ENCODE measurements around the gene LRBA.
"Not testable (repeated sequence)": the region's sequence is repeated elsewhere in the genome, so short reads cannot be mapped to it uniquely, and the experiment has no call there.

Gene LRBA

DNA sequence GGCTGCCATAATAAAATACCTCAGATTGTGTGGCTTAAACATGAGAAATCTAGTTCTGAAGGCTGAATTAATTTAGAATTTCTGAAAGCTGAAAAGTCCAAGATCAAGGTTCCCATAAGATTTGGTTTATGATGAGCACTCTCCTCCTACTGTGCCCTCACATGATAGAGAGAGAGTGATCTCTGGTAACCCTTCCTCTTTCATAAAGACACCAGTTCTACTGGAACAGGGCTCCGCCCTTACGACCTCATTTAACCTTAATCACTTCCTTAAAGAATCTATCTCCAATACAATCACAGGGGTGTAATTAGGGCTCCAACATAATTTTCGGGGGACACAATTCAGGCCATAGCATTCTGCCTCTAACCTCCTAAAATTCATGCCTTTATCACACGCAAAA lies 627.1 kb downstream of the LRBA start:
- no peak overlapping the region for H3K27ac ChIP-seq
- CTCF ChIA-PET: no interaction called here
- DNase-seq (ENCODE audit: low spot score): no peak
- TF ChIP-seq, protein P1, sequence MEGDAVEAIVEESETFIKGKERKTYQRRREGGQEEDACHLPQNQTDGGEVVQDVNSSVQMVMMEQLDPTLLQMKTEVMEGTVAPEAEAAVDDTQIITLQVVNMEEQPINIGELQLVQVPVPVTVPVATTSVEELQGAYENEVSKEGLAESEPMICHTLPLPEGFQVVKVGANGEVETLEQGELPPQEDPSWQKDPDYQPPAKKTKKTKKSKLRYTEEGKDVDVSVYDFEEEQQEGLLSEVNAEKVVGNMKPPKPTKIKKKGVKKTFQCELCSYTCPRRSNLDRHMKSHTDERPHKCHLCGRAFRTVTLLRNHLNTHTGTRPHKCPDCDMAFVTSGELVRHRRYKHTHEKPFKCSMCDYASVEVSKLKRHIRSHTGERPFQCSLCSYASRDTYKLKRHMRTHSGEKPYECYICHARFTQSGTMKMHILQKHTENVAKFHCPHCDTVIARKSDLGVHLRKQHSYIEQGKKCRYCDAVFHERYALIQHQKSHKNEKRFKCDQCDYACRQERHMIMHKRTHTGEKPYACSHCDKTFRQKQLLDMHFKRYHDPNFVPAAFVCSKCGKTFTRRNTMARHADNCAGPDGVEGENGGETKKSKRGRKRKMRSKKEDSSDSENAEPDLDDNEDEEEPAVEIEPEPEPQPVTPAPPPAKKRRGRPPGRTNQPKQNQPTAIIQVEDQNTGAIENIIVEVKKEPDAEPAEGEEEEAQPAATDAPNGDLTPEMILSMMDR (conservative IDR thresholded peaks at IDR 0.05; ENCODE audit: low read depth): no peak
- POLR2A ChIA-PET (ENCODE audit: low non-redundant PET): no interaction called here

DNA sequence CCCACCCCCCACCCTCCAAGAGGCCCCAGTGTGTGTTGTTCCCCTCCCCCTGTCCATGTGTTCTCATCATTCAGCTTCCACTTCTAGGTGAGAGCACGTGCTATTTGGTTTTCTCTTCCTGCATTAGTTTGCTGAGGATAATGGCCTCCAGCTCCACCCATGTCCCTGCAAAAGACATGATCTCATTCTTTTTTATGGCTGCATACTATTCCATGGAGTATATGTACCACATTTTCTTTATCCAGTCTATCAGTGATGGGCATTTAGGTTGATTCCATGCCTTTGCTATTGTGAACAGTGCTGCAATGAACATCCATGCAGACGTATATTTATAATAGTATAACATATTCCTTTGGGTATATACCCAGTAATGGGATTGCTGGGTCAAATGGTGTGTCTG lies 628.7 kb downstream of the LRBA start:
- DNase-seq (ENCODE audit: low spot score); POLR2A ChIA-PET (ENCODE audit: low non-redundant PET); H3K27ac ChIP-seq: not testable (repeated sequence)
- CTCF ChIA-PET: interaction anchor here (0.6 kb wide), 1 partner anchor 110 kb away, joined by 4 read pairs; no protein-coding TSS in a partner anchor

GRCh38 chr4:150385606-150386005 lies 629.5 kb downstream of the LRBA start:
- peak; percentile 9 for DNase-seq (ENCODE audit: low spot score)
- H3K27ac ChIP-seq: no peak overlapping the region
- CTCF ChIA-PET: interaction anchor here (0.6 kb wide), 1 partner anchor 110 kb away, joined by 4 read pairs; no protein-coding TSS in a partner anchor
- POLR2A ChIA-PET (ENCODE audit: low non-redundant PET): interaction anchor here (0.7 kb wide), 1 partner anchor 13 kb away, joined by 3 read pairs; no protein-coding TSS in a partner anchor
- TF ChIP-seq, protein P1 (conservative IDR thresholded peaks at IDR 0.05; ENCODE audit: low read depth): no peak

GRCh38 chr4:150384249-150384648 lies 630.8 kb downstream of the LRBA start:
- ChIA-PET CTCF (no interaction called here), POLR2A (ENCODE audit: low non-redundant PET) (no interaction called here)

GRCh38 chr4:150382028-150382427 lies 633.1 kb downstream of the LRBA start:
- DNase-seq (ENCODE audit: low spot score): no peak
- ChIA-PET POLR2A (ENCODE audit: low non-redundant PET) (no interaction called here), CTCF (no interaction called here)
- H3K27ac ChIP-seq: no peak overlapping the region
- TF ChIP-seq, protein P1 (conservative IDR thresholded peaks at IDR 0.05; ENCODE audit: low read depth): no peak

More at GRCh38 chr4:150384249-150384648, 630.8 kb downstream of the LRBA start:
- H3K27ac ChIP-seq: no peak overlapping the region
- TF ChIP-seq, protein P1 (conservative IDR thresholded peaks at IDR 0.05; ENCODE audit: low read depth): no peak
- DNase-seq (ENCODE audit: low spot score): no peak

DNA sequence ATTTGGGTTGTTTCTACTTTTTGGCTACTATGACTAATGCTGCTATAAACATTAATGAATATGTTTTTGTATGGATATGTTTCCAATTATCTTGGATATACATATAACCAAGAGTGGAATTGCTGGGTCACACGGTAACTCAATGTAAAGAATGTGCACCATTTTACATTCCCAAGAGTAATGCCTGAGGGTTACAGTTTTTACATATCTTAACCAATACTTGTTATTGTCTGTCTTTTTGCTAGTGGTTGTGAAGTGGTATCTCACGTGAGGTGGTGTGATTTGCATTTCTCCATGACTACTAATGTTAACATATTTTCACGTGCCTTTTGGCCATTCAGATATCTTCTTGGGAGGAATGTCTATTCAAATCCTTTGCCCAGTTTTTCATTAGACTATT lies 633.5 kb downstream of the LRBA start:
- TF ChIP-seq, protein P1 (conservative IDR thresholded peaks at IDR 0.05; ENCODE audit: low read depth): no peak
- no peak overlapping the region for H3K27ac ChIP-seq
- DNase-seq (ENCODE audit: low spot score): no peak
- ChIA-PET CTCF (no interaction called here), POLR2A (ENCODE audit: low non-redundant PET) (no interaction called here)

DNA sequence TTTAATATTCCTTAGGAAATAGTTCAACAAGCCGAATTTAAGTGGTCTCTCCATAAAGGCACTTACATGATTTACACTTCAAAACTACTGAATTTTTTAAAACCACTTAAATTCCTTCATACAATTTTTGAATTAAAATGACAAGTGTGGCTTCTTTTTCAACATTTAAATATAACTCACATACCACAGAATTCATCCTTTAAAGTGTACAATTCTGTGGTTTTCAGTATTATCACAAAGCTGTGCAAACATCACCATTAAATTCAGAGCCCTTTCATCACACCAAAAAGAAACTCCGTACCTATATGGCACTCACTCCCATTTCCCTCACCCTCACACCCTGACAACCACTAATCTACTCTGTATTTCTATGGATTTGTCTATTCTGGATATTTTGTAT lies 634.0 kb downstream of the LRBA start:
- no peak overlapping the region for H3K27ac ChIP-seq
- TF ChIP-seq, protein P1 (conservative IDR thresholded peaks at IDR 0.05; ENCODE audit: low read depth): no peak
- no peak for DNase-seq (ENCODE audit: low spot score)
- ChIA-PET CTCF (no interaction called here), POLR2A (ENCODE audit: low non-redundant PET) (no interaction called here)

All from RWPE1 (cell line).